ENCODE measurements around the gene UCP2.

GRCh38 chr11:73950869-73951710 is 31.6 kb downstream of the UCP2 start, which contains the start of gene DNAJB13:
- no peak for TF ChIP-seq POLR2A (IDR thresholded peaks at IDR 0.05)
- TF ChIP-seq, protein P1, sequence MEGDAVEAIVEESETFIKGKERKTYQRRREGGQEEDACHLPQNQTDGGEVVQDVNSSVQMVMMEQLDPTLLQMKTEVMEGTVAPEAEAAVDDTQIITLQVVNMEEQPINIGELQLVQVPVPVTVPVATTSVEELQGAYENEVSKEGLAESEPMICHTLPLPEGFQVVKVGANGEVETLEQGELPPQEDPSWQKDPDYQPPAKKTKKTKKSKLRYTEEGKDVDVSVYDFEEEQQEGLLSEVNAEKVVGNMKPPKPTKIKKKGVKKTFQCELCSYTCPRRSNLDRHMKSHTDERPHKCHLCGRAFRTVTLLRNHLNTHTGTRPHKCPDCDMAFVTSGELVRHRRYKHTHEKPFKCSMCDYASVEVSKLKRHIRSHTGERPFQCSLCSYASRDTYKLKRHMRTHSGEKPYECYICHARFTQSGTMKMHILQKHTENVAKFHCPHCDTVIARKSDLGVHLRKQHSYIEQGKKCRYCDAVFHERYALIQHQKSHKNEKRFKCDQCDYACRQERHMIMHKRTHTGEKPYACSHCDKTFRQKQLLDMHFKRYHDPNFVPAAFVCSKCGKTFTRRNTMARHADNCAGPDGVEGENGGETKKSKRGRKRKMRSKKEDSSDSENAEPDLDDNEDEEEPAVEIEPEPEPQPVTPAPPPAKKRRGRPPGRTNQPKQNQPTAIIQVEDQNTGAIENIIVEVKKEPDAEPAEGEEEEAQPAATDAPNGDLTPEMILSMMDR (IDR thresholded peaks at IDR 0.05) = no peak
